ENCODE results near the gene PUDP. TPM values are rescaled to one million over a fixed set of nuclear protein-coding genes. Genes with fewer than 3 reads are reported as not detected.

PUDP gene
- total and polyA plus RNA-seq, 3 donors from 2014 or later = 8.8 to 15.5 (median 10.2) TPM

DNA sequence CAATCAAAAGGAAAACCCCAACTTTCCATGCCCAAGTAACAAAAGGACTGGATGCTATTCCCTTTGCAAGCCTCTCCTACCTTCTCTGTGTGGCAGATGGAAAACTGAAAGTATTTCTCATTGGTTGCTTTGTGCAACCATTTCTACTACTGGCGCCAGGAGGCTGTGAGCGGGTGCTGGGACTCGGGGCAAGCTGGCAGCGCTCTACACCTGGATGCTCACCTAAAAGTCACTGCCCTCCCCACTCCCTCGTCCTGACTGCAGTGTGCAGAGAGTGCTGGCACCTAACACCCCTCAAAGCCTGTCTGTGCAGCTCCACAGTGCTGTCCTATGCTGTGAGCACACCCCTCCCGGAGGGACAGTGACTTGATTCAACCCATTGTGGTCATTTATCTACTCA, 54.6 kb downstream of the PUDP start:
- no peaks in the 10 kb centered on the region for H3K36me3 ChIP-seq (ENCODE audit: low read depth, missing control alignments)
- no peak overlapping the region for H3K27ac ChIP-seq
- intact Hi-C loops (cut with DNase I; ENCODE audit: low total_unique reads) = no loop called here
- no peaks in the 10 kb centered on the region for H3K4me1 ChIP-seq
- H3K9me3 ChIP-seq = no peaks in the 10 kb centered on the region
- DNase-seq = no peak
- H3K4me3 ChIP-seq = no peak overlapping the region
- H3K27me3 ChIP-seq = no peaks in the 10 kb centered on the region
- WGBS, 2 donors = 60 to 96% methylated on average over 1 to 6 of the region's 6 CpGs
- TF ChIP-seq, protein P1, sequence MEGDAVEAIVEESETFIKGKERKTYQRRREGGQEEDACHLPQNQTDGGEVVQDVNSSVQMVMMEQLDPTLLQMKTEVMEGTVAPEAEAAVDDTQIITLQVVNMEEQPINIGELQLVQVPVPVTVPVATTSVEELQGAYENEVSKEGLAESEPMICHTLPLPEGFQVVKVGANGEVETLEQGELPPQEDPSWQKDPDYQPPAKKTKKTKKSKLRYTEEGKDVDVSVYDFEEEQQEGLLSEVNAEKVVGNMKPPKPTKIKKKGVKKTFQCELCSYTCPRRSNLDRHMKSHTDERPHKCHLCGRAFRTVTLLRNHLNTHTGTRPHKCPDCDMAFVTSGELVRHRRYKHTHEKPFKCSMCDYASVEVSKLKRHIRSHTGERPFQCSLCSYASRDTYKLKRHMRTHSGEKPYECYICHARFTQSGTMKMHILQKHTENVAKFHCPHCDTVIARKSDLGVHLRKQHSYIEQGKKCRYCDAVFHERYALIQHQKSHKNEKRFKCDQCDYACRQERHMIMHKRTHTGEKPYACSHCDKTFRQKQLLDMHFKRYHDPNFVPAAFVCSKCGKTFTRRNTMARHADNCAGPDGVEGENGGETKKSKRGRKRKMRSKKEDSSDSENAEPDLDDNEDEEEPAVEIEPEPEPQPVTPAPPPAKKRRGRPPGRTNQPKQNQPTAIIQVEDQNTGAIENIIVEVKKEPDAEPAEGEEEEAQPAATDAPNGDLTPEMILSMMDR (IDR thresholded peaks at IDR 0.05) = no peak
- no peak for TF ChIP-seq POLR2A (IDR thresholded peaks at IDR 0.05)

DNA sequence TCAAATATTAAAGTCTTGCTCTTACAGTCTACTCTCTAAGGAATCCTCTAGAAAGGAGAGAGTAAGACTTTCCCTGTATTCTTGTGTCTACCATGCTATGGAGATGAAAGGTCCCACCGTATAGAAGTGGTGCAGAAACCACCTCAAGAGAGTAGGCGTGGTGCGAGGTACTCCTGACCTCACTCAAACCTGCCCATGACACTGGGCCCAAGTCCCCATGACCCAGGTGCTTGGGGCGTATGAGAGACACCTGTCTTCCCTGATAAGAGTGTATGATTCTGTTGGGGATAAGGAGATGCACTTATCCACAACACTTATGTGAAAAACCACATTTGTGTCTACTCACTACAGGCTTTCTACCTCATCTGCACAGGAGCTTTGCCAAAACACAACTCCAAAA, 55.4 kb downstream of the PUDP start:
- no peaks in the 10 kb centered on the region for H3K36me3 ChIP-seq (ENCODE audit: low read depth, missing control alignments)
- intact Hi-C loops (cut with DNase I; ENCODE audit: low total_unique reads) = no loop called here
- no peak for DNase-seq
- no peak overlapping the region for H3K27ac ChIP-seq
- TF ChIP-seq, protein P1 (IDR thresholded peaks at IDR 0.05) = no peak
- no peak for TF ChIP-seq POLR2A (IDR thresholded peaks at IDR 0.05)
- no peaks in the 10 kb centered on the region for H3K4me1 ChIP-seq
- no peak overlapping the region for H3K4me3 ChIP-seq
- H3K27me3 ChIP-seq = no peaks in the 10 kb centered on the region
- 92 to 98% methylated on average over 4 of the region's 4 CpGs for WGBS, 2 donors
- no peaks in the 10 kb centered on the region for H3K9me3 ChIP-seq

DNA sequence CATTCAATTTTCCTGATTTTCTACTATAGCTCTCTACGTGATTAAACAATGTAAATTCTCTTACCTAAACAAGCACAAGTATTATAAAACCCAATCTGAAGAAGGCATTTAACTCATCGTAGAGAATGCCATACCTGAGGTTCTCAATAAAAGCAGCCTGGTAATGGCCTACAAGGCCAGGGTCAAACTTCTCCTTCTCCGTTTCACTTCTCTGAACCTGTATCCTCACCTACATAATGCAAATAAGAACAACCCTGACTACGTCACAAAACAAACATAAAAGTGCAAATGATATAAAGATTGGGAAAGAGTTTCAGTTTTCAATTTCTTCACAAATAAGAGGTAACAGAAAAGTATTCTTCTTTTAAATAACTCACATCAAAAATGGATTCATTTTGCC, 56.0 kb downstream of the PUDP start:
- H3K4me3 ChIP-seq = no peak overlapping the region
- H3K9me3 ChIP-seq = no peaks in the 10 kb centered on the region
- H3K27me3 ChIP-seq = no peaks in the 10 kb centered on the region
- no peak for TF ChIP-seq POLR2A (IDR thresholded peaks at IDR 0.05)
- TF ChIP-seq, protein P1 (IDR thresholded peaks at IDR 0.05) = no peak
- no peaks in the 10 kb centered on the region for H3K4me1 ChIP-seq
- 92 to 96% methylated on average over 4 of the region's 4 CpGs for WGBS, 2 donors
- no peak overlapping the region for H3K27ac ChIP-seq
- no peak for DNase-seq
- H3K36me3 ChIP-seq (ENCODE audit: low read depth, missing control alignments) = no peaks in the 10 kb centered on the region
- intact Hi-C loops (cut with DNase I; ENCODE audit: low total_unique reads) = no loop called here

DNA sequence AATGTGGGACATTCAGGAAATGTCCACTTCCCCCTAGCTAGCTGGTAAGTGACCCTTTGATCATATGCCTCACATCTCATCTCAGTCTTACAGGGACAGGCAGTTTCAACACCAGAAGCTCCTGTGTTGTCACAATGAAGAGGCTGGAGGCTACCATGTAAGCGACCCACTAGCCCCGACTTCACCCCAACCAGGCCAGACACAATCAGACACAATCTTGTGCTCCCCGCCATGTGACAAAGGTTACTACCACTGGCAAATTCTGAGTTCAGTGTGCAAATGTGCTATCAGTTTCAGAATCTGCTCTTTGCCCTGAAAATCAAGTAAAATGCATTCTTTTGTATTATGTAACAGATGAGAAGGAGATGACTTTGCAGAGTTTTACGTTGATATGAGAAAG, 57.3 kb downstream of the PUDP start:
- DNase-seq = no peak
- H3K27me3 ChIP-seq = no peaks in the 10 kb centered on the region
- WGBS, 2 donors = 83 to 88% methylated on average over 4 of the region's 4 CpGs
- H3K4me1 ChIP-seq = no peaks in the 10 kb centered on the region
- TF ChIP-seq, protein P1 (IDR thresholded peaks at IDR 0.05) = no peak
- no peak for TF ChIP-seq POLR2A (IDR thresholded peaks at IDR 0.05)
- H3K4me3 ChIP-seq = no peak overlapping the region
- H3K36me3 ChIP-seq (ENCODE audit: low read depth, missing control alignments) = no peaks in the 10 kb centered on the region
- intact Hi-C loops (cut with DNase I; ENCODE audit: low total_unique reads) = no loop called here
- H3K27ac ChIP-seq = no peak overlapping the region
- no peaks in the 10 kb centered on the region for H3K9me3 ChIP-seq

DNA sequence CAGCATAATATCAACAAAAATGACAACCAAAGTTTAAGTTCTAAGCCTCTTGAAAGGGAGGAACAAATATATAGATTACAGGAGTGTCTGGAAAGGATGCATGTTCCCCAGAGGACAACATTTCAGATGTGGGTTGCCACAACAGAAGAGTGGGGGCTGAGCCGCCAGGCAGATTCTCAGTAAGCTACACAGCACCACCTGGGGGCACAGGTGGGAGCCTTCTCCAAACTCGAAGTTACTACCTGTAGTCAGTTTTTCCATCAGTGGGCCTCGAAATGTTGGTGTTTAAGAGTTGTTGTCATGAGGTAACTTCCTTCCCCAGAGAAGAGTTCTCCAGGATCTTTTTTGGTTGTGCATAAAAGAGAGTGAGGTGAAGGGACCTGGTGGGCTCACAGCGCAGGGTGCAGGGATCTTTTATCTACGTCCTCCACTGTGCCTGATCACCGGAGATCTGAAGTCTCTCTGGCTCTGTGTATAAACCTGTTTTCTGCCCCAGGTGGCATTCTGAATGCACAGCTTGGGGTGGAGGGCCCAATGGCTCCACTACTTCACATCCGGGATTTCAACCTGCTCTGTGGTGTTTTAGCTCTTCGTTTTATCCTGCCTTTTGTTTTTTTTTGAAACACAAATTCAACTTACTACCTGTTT, 58.9 kb downstream of the PUDP start:
- intact Hi-C loops (cut with DNase I; ENCODE audit: low total_unique reads) = no loop called here
- Histone ChIP-seq H3K4me1 (no peaks in the 10 kb centered on the region), H3K4me3 (no peak overlapping the region), H3K36me3 (ENCODE audit: low read depth, missing control alignments) (no peaks in the 10 kb centered on the region), H3K27me3 (no peaks in the 10 kb centered on the region), H3K27ac (no peak overlapping the region), H3K9me3 (no peaks in the 10 kb centered on the region)
- TF ChIP-seq, protein P1 (IDR thresholded peaks at IDR 0.05) = no peak
- no peak for TF ChIP-seq POLR2A (IDR thresholded peaks at IDR 0.05)
- no peak for DNase-seq
- 88 to 99% methylated on average over 6 to 8 of the region's 8 CpGs for WGBS, 2 donors

All from testis (tissue), 3 donors.